K562 (cell line): ENCODE results near the gene CLCN6. TPM values are rescaled to one million over a fixed set of nuclear protein-coding genes. Genes with fewer than 3 reads are reported as not detected.

ENCODE experiments used
- CREB1 ChIP-seq, 2 experiments: sonication (generic) in 1 of 2; formaldehyde crosslinking in 1 of 2; IDR thresholded peaks; 2 replicates each; pipeline versions ENCODE4 v1.6.1 to v1.8.0; 2012 to 2022; ENCODE audit warnings: inconsistent platforms in 1 of 2, mild to moderate bottlenecking in 1 of 2, missing genetic modification reagents in 1 of 2, moderate library complexity in 1 of 2
- FUS ChIP-seq: fragments of 200-400 bp; formaldehyde crosslinking; optimal IDR thresholded peaks from 2 replicates; pipeline ENCODE3; 2017; ENCODE audit warnings: low read depth, low read length
- MEF2D ChIP-seq: conservative IDR thresholded peaks from 2 replicates; pipeline ENCODE4 v1.6.1; 2016; ENCODE audit warnings: low read depth, missing genetic modification characterization, missing compliant biosample characterization
- NFRKB ChIP-seq: fragments of 450-650 bp; IDR thresholded peaks from 2 replicates; pipeline ENCODE4 v1.6.1; 2016; ENCODE audit warnings: low read depth
- ZBTB2 ChIP-seq: fragments of 450-650 bp; IDR thresholded peaks from 2 replicates; pipeline ENCODE4 v1.6.1; 2016; ENCODE audit warnings: antibody characterized with exemption
- ZNF431 ChIP-seq: sonication (generic); formaldehyde crosslinking; IDR thresholded peaks from 2 replicates; pipeline ENCODE4 v1.8.0; 2022; ENCODE audit warnings: mild to moderate bottlenecking, missing genetic modification reagents
- polyA plus RNA-seq, 8 experiments: library from polyadenylated mRNA; depleted of rRNA in 4 of 8; stranded (reverse) in 5 of 8; unstranded in 3 of 8; fragments of >200 nt; fragmentation: Nextera tagmentation in 2 of 8; fragmentation: Illumina TruSeq in 1 of 8; extraction: Ambion mirVana in 2 of 8; extraction: Trizol in 1 of 8; gene quantifications; 2 replicates each; pipeline versions ENCODE4 v1.2.1 to v1.2.3, GENCODE V29; 2011 to 2014; ENCODE audit warnings: inconsistent platforms in 1 of 8, missing spikeins in 1 of 8
- total RNA-seq, 7 experiments: library from RNA; depleted of rRNA in 6 of 7; stranded (reverse); fragments of >200 nt in 6 of 7; fragmentation: Illumina TruSeq in 2 of 7; extraction: Trizol in 2 of 7; gene quantifications; 2 replicates each; pipeline versions ENCODE4 v1.2.1 to v1.2.3, GENCODE V29; 2011 to 2021; ENCODE audit warnings: low replicate concordance in 1 of 7

CLCN6 gene
- total and polyA plus RNA-seq, 9 of the 15 experiments (the other 6 are each of a cell fraction or from before 2014, with no cell fraction given): 2.0 to 21.8 (median 13.6) TPM

GRCh38 chr1:11802973-11803885, 2.8 kb upstream of the CLCN6 start (continued):
- TF ChIP-seq ZBTB2 (0 out of 2 replicates have a peak, but pooled peaks have one; percentile 25), NFRKB (no peak), MEF2D (tag) (0 out of 2 replicates have a peak, but pooled peaks have one; percentile 24), FUS (no peak), ZNF431 (CRISPR knock-in tag) (no peak), CREB1 (IDR thresholded peaks at IDR 0.05) (no peak; the same call in 1 of the 2 replicates), CREB1 (CRISPR knock-in tag; IDR thresholded peaks at IDR 0.05) (peak; percentile 61; the same call in 1 of the 2 replicates)
